NCI-H2029 (cell line): ENCODE data around the gene CA12.

Experiments
- DNase-seq: peaks from one replicate; lab custom pipeline; 2025; lab: John Stamatoyannopoulos, UW

Gene CA12

DNA sequence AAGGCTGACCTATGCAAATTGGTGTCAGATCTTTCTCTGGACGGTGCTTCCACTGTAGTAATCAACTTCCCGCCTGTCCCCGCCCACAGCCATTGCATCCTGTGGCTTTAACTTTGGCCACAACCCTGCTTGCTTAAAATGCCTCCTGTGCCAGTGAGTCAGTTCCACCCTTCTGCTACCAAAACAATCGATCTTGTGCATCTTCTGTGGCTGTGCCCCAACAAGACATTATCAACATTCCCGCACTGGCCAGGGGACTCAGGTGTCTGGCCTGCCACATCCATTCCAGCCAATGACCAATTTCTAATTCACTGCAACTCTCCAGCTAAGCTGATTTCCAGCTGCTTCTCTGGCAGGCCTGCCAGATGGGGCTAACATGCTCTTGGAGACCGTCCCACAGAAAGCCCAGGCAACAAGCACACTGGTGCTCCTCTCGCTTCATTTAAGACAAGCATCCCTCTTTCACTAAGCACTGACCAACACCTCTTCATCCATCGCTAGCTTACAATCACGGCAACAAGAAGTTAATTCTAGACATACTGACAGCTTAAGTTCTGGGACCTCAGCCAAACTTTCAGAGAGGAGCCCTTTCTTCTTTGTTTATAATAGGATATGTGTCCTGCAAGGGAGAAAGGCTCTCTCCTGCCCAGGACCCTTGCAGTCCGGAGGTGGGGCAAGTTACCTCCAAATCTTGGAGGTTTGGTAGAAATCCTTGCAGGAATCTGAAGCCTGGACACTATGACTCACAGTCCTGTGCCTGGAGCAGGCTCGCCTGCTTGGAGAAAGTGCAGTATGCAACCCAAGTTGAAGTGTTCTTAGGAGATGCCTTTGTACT is 6.7 kb downstream of the CA12 start:
- DNase-seq, result no peak

DNA sequence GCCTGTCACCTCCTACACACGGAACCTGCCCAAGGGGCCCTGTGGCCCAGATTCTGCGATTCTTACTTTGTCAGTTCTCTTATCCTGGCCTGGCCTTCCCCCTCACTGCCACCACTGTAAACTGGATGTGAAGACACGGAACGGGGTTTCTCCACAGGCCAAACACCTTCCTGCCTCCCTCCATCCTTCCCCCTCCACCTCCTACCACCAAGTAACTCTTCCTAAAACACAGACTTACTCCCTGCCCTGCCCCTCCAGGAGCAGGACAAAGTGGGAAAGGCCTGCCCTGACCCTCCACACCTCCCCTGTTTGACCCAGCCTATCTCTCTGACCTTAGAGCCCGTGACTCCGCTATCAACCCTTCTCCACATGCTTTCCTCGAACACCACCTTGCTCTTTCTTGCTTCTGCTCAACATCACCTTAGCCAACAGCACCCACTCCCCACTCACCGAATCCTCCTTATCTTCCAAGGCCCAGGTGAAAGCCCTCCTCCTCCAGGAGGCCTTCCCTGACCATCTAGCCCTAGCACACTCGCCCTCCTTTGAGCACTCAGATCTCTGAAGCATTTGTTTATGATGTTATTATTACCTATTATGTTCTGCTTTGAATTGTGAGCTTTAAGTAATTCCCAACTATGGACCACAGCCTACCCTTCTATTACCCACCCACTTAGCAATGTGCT is 7.6 kb downstream of the CA12 start:
- no peak for DNase-seq

GRCh38 chr15:63373330-63373729 is 8.3 kb downstream of the CA12 start:
- DNase-seq, result no peak

- DNase-seq, result no peak
Observed at GRCh38 chr15:63372753-63373152, 8.9 kb downstream of the CA12 start.

DNA sequence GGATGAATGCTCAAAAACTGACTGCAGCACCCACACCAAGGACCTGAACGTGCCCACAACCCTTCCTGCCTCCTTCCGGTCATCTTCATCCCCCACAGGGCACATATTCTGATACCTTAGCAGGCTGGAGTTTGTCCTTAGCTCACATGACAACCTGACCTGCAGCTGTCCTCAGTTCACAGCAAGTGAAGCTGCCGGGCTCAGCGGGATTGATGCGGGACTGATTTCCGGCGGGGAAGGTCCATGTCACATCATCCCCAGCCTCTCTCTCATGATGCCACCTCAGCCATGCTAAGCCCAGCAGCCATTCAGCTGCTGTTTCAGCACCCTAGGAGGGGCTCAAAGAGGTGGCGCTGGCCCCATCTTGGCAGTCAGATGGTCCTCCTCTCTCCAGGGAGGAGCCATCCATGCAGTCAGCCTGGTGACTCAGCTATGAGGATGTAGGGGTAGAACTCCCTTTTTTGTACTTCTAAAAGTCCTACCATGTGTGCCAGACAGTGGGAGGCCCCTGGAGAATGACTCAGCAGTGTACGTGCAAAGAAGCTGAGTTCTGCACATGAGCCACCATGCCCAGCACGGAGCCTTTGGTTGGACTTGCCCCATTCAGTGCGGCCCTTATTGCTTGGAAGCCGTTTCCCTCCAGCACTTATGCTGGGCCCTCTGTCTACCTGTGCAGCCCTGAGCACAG is 9.5 kb downstream of the CA12 start:
- no peak for DNase-seq

GRCh38 chr15:63371297-63371918 is 10.2 kb downstream of the CA12 start:
- no peak for DNase-seq

DNA sequence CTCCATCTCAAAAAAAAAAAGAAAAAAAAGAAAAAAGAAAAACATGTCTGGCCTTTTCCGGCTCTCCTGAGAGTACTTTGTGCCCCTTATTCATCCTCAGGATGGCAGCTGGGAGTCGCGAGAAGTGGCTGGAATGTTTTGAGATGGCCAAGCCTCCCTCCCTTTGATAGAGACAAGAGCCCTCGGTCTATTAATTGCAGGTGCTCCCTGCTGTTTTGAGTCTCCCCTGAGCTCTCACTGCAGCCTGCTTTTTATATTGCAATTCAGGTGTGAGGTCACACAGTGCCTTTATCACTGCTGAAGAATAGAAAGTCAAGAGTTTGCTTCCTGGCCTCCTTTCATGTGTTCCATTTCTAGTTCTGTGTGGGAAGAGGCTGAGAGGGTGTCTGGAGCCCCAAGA is 10.9 kb downstream of the CA12 start:
- no peak for DNase-seq

DNA sequence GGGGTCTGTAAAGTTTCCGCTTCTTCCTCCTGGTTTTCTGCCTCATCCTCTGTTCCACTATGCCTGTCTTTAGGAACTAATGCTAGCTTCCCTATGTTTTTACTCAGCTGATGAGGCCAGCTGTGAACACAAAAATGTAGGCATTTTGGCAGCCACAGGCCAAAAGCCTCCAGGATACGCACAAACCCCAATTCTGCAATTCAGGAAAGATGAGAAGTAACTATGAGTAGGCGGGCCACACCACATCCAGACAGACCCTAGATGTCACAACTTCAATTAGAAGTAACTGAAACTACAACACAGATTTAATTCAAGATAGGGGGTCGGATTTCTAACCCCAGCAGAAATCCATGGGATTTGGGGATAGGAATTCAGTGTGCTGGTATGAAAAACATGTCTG is 11.9 kb downstream of the CA12 start:
- no peak for DNase-seq

DNA sequence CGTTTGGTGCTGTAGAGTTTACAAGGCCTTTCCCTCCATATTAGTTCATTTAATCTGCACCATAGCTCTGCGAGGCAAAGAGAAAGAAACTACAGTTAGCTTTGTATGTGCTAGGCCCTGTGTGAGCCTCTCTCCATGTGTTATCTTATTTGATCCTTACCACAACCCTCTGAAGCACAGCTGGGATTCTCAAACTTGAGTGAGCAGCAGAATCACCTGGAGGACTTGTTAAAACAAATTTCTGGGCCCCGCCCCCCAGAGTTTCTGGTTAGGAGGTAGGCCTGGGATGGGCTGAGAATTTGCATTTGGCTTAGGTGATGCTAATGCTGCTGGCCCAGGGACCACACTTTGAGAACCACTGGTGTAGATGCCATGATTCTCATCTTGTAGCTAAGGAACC is 12.3 kb downstream of the CA12 start:
- no peak for DNase-seq

DNA sequence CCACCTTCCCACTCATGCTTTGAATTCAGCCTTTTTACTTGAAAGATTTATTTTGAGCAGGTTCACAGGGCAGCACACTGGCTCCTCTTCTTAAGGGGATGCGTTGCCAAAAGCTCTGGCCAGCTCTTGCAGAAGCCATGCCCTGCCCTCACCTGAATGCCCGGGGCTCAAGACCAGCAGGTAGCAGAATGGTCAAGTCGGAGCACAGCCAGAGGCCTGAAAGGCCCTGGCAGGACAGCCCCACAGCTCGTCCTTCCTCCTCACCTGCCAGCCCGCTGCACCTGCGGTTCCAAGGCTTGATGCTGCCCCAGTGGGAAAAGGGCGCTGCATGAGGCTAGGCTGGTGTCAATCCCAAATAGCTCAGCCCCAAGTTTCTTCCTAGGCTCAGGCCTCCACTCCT is 13.1 kb downstream of the CA12 start:
- no peak for DNase-seq

GRCh38 chr15:63367900-63368299 is 13.7 kb downstream of the CA12 start:
- no peak for DNase-seq

DNA sequence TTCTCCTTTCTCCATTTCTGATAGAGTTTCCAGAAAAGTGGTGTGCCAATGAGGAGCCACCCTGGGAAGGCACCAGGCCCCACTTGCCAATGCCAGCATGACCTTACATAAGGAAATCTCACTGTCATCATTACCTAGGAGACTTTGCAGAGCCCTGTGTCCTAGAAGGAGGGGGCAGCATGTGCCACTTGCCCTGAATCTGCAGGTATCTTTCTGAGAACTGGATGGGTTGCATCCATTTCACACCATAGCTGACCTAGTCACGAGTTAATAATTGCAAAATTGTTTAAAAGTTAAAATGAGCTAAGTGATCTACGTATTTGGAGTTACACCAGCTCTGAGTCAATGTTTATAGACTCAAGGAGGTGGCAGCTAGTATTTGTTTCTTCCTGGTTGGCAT is 14.3 kb downstream of the CA12 start:
- no peak for DNase-seq

GRCh38 chr15:63366451-63366850 is 15.2 kb downstream of the CA12 start:
- DNase-seq, result no peak

DNA sequence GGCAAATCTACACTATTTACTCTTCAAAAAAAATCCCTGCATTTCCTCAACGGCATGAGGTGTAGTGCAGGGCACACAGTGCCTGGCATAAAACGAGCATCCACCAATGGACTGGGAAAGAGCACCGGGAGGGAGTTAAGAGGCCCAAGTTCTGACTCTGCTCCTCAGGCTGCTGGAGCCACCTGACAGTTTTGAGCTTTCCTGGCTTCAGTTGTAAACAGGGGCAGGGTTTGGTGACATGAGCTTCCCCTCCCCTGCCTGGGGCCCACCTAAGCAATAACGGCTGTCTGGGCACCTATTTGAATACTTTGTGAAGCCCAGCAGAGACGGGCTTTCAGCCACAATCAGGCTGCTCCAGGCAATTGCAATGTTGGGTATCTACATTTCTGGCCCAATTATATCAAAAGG is 16.4 kb downstream of the CA12 start:
- no peak for DNase-seq

- no peak for DNase-seq
Observed at GRCh38 chr15:63364399-63365272, 17.0 kb downstream of the CA12 start.

GRCh38 chr15:63363292-63363691 is 18.4 kb downstream of the CA12 start:
- no peak for DNase-seq

- DNase-seq, result no peak
Observed at GRCh38 chr15:63362885-63363284, 18.8 kb downstream of the CA12 start.

DNA sequence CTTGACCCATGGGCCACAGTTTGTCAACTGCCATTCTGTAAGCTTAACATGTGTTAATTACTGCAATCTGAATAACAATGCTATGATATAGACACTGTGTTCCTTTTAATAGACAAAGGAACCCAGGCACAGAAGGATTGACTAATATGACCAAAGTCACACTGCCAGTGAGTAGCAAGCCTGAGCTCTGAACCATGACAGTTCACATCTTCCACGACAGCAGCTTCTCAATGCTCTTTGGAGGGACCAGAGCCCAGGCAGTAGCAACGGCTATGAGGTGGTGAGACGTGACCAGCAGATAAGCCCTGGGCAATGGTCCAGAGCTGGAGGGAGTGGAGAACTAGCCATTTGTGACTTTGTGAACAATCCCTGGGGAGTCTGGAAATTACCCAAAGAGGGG is 19.4 kb downstream of the CA12 start:
- DNase-seq, result no peak

- no peak for DNase-seq
Observed at GRCh38 chr15:63360170-63360569, 21.5 kb downstream of the CA12 start.

- no peak for DNase-seq
Observed at GRCh38 chr15:63358241-63359029, 23.2 kb downstream of the CA12 start.

DNA sequence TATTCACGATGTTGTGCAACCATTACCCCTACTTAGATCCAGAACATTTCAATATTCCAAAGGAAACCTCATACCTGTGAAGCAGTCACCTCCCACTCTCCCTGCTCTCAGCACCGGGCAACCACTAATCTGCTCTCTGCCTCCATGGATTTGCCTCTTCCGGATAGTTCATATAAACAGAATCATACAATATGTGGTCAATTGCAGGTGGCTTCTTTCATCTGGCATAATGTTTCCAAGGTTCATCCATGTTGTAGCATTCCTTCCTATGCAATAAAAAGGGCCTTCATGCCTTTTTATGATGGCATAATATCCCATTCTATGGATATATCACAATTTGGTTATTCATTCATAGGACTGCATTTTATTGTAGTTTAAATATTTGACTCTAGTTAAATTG is 23.9 kb downstream of the CA12 start:
- no peak for DNase-seq
